ENCODE measurements around the gene ADAMTS6. TPM values are rescaled to one million over a fixed set of nuclear protein-coding genes. Genes with fewer than 3 reads are reported as not detected.

Gene ADAMTS6
- total and polyA plus RNA-seq, 4 experiments from 2014 or later = 0.14 to 1.8 (median 0.89) TPM; not detected in 1

DNA sequence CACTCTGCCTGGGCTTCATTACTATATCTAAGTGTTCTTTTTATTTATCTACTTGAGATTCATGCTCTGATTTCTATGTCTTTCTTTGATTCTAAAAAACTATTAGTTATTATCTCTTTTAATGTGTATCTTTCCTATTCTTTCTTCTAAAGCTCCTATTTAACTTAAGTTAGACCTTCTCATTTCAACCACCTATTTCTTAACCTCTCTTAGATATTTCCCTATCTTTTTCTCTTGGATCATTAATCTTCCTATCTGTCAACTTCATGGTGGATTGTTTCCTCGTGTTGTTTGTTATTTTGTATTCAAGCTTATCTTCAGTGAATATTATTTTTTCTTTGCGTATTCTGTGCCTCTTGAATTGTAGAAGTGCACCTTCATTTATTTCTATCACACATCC, 202.1 kb downstream of the ADAMTS6 start:
- CTCF ChIA-PET (ENCODE audit: partially characterized antibody) = no interaction called here
- Mint-ChIP-seq H3K4me1 (no peaks in the 10 kb centered on the region), H3K36me3 (no peaks in the 10 kb centered on the region), H3K27ac (no peak overlapping the region), H3K9me3 (peaks cover 0 to 2% (median 0%) of the 10 kb centered on the region in 8 donors), H3K27me3 (peaks cover 0 to 1% of the 10 kb centered on the region in 2 donors), H3K4me3 (no peak overlapping the region)
- DNase-seq = no peak
- POLR2A ChIA-PET (ENCODE audit: partially characterized antibody) = no interaction called here
- Histone ChIP-seq H3K4me1 (ENCODE audit: insufficient read depth, low read length) (no peaks in the 10 kb centered on the region), H3K9me3 (ENCODE audit: control insufficient read depth in 1 of 2, low read length in 2 of 2) (no peaks in the 10 kb centered on the region), H3K27me3 (ENCODE audit: insufficient read depth, low read length) (no peaks in the 10 kb centered on the region), H3K27ac (ENCODE audit: low read depth, low read length) (no peak overlapping the region), H3K4me3 (ENCODE audit: low read length in 2 of 2) (no peak overlapping the region), H3K36me3 (ENCODE audit: insufficient read depth, low read length) (no peaks in the 10 kb centered on the region)
- intact Hi-C loops (cut with micrococcal nuclease) = no loop called here

DNA sequence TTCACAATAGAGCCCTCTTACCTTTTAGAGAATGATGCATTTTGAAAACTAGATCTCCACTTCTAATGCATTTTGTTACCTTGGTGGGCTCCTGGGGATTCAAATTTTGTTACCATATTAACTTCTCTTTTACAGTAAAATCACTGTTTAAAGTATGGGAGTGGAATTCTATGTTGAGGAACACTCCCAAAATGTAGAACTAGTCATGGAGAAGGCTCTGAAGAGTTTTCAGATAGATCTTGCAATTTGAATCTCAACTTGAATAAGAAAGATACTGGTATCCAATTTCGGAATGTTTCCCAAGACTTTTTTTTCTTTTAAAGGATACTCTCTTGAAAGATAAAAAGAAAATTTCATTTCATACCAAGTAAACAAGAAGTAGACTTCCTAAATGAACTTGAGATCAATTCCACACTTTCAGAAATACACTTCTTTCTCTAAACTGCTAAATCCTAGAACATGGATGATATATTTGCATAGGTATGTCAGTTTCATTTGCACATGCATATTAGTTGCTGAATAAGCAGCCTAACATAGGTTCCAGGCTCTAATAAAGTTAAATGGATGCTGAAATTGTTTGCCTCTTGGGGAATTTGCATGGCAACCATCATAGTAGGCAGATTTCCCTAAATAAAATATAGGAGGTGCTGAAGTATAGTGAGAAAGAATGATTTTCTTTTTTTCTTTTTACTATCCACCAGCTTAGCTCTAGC, 205.4 kb downstream of the ADAMTS6 start:
- no peaks in the 10 kb centered on the region for H3K4me1 ChIP-seq (ENCODE audit: insufficient read depth, low read length)
- H3K27me3 ChIP-seq (ENCODE audit: insufficient read depth, low read length) = no peaks in the 10 kb centered on the region
- POLR2A ChIA-PET (ENCODE audit: partially characterized antibody) = no interaction called here
- Mint-ChIP-seq H3K4me1 (no peaks in the 10 kb centered on the region), H3K27ac (no peak overlapping the region), H3K27me3 (peaks cover 0 to 1% of the 10 kb centered on the region in 2 donors), H3K36me3 (no peaks in the 10 kb centered on the region), H3K4me3 (no peak overlapping the region), H3K9me3 (peaks cover 0 to 2% (median 0%) of the 10 kb centered on the region in 8 donors)
- H3K4me3 ChIP-seq (ENCODE audit: low read length in 2 of 2) = no peak overlapping the region
- no peaks in the 10 kb centered on the region for H3K36me3 ChIP-seq (ENCODE audit: insufficient read depth, low read length)
- DNase-seq = no peak
- no peak overlapping the region for H3K27ac ChIP-seq (ENCODE audit: low read depth, low read length)
- H3K9me3 ChIP-seq (ENCODE audit: control insufficient read depth in 1 of 2, low read length in 2 of 2) = no peaks in the 10 kb centered on the region
- CTCF ChIA-PET (ENCODE audit: partially characterized antibody) = no interaction called here
- intact Hi-C loops (cut with micrococcal nuclease) = no loop called here

DNA sequence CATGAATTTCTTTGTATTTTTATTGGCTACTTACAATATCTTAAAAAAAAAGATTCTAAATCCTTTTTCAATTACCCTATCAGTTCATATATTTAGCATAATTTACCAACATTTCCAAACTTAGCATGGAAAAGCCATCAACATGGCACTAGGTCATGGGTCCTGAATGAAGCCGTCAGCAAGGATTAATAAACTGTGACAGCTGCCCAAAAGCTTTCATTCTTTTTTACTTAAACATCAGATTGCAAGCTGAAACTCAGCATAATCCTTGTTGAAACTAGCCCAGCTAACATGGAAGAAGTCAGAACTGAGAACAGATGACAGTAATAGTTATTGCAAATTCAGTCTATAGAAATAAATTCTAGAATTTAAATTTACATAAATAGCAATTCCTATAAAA, 209.8 kb downstream of the ADAMTS6 start:
- no peak for DNase-seq
- no peaks in the 10 kb centered on the region for H3K27me3 ChIP-seq (ENCODE audit: insufficient read depth, low read length)
- no peaks in the 10 kb centered on the region for H3K4me1 ChIP-seq (ENCODE audit: insufficient read depth, low read length)
- H3K4me3 Mint-ChIP-seq = no peak overlapping the region
- H3K4me1 Mint-ChIP-seq = no peaks in the 10 kb centered on the region
- intact Hi-C loops (cut with micrococcal nuclease) = no loop called here
- ChIA-PET POLR2A (ENCODE audit: partially characterized antibody) (no interaction called here), CTCF (ENCODE audit: partially characterized antibody) (no interaction called here)
- no peak overlapping the region for H3K27ac ChIP-seq (ENCODE audit: low read depth, low read length)
- H3K27me3 Mint-ChIP-seq = no peaks in the 10 kb centered on the region
- no peak overlapping the region for H3K27ac Mint-ChIP-seq
- H3K9me3 ChIP-seq (ENCODE audit: control insufficient read depth in 1 of 2, low read length in 2 of 2) = no peaks in the 10 kb centered on the region
- no peak overlapping the region for H3K4me3 ChIP-seq (ENCODE audit: low read length in 2 of 2)
- no peaks in the 10 kb centered on the region for H3K9me3 Mint-ChIP-seq
- no peaks in the 10 kb centered on the region for H3K36me3 Mint-ChIP-seq
- no peaks in the 10 kb centered on the region for H3K36me3 ChIP-seq (ENCODE audit: insufficient read depth, low read length)

DNA sequence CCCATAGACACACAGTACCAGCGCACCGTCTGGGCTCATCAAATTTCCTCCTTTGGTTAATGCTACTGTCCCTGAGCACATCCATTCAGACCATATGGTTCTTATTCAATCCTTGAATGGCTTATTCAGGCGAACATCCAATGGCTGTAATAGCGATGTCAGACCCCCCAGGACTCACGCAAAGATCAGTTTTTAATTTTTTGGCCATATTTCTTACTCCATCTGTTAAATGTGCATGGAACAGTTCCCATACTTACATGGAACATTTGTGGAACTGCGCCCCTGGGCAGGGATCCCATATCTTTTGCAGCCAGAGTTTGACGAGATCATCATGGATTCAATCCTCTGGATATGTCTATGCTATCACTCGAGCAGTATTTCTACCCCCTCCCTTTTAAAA, 213.2 kb downstream of the ADAMTS6 start:
- no peak overlapping the region for H3K27ac Mint-ChIP-seq

DNA sequence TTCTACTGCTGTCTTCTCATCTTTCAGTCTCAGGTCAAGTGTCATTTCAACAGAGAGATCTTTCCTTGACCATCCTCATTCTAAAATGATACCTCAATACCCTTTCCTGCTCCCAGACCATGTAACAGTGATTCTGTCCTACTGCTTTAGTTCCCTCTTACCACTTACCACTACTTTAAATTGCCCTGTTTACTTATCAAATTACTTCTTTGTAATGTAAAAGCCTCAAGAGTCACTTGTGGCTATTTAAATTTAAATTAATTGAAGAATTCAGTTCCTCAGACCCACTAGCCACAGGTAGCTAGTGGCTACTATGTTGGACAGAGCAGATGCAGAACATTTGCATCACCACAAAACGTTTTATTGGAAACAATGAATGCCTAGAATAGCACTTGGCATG, 217.3 kb downstream of the ADAMTS6 start:
- Histone ChIP-seq H3K27me3 (ENCODE audit: insufficient read depth, low read length) (no peaks in the 10 kb centered on the region), H3K9me3 (ENCODE audit: control insufficient read depth in 1 of 2, low read length in 2 of 2) (no peaks in the 10 kb centered on the region), H3K36me3 (ENCODE audit: insufficient read depth, low read length) (no peaks in the 10 kb centered on the region), H3K4me3 (ENCODE audit: low read length in 2 of 2) (no peak overlapping the region), H3K4me1 (ENCODE audit: insufficient read depth, low read length) (no peaks in the 10 kb centered on the region), H3K27ac (ENCODE audit: low read depth, low read length) (no peak overlapping the region)
- no peaks in the 10 kb centered on the region for H3K9me3 Mint-ChIP-seq
- H3K36me3 Mint-ChIP-seq = no peaks in the 10 kb centered on the region
- intact Hi-C loops (cut with micrococcal nuclease) = no loop called here
- CTCF ChIA-PET (ENCODE audit: partially characterized antibody) = no interaction called here
- H3K4me3 Mint-ChIP-seq = no peak overlapping the region
- POLR2A ChIA-PET (ENCODE audit: partially characterized antibody) = no interaction called here
- no peaks in the 10 kb centered on the region for H3K4me1 Mint-ChIP-seq
- peaks cover 0 to 3% of the 10 kb centered on the region in 2 donors for H3K27me3 Mint-ChIP-seq
- no peak overlapping the region for H3K27ac Mint-ChIP-seq
- no peak for DNase-seq

More for the DNA sequence above, 213.2 kb downstream of the ADAMTS6 start:
- DNase-seq = no peak
- intact Hi-C loops (cut with micrococcal nuclease) = no loop called here
- Histone ChIP-seq H3K27ac (ENCODE audit: low read depth, low read length) (no peak overlapping the region), H3K36me3 (ENCODE audit: insufficient read depth, low read length) (no peaks in the 10 kb centered on the region), H3K4me3 (ENCODE audit: low read length in 2 of 2) (no peak overlapping the region), H3K27me3 (ENCODE audit: insufficient read depth, low read length) (no peaks in the 10 kb centered on the region), H3K9me3 (ENCODE audit: control insufficient read depth in 1 of 2, low read length in 2 of 2) (no peaks in the 10 kb centered on the region), H3K4me1 (ENCODE audit: insufficient read depth, low read length) (no peaks in the 10 kb centered on the region)
- Mint-ChIP-seq H3K27me3 (no peaks in the 10 kb centered on the region), H3K4me1 (no peaks in the 10 kb centered on the region), H3K36me3 (no peaks in the 10 kb centered on the region), H3K9me3 (no peaks in the 10 kb centered on the region), H3K4me3 (no peak overlapping the region)
- ChIA-PET CTCF (ENCODE audit: partially characterized antibody) (no interaction called here), POLR2A (ENCODE audit: partially characterized antibody) (no interaction called here)

DNA sequence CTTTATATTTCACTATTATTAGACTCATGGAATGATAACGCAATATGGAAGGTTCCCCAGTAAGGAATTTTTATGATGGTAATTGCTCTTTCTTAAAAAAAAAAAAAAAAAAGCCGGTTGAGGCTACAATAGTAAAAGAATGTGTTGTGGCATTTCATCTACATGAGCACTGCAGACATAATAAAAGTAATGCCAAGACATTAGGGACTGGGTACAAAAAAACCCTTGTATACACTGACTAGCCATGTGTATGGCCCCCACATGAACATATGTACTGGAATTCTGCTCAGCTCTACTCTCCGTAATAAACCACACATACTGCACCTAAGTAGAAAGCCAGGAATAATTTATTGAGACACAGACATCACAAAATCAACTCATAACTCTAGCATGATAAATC, 218.4 kb downstream of the ADAMTS6 start:
- H3K4me3 ChIP-seq (ENCODE audit: low read length in 2 of 2) = no peak overlapping the region
- Mint-ChIP-seq H3K27me3 (peaks cover 0 to 4% of the 10 kb centered on the region in 2 donors), H3K9me3 (no peaks in the 10 kb centered on the region), H3K4me3 (no peak overlapping the region), H3K36me3 (no peaks in the 10 kb centered on the region), H3K27ac (no peak overlapping the region), H3K4me1 (no peaks in the 10 kb centered on the region)
- H3K9me3 ChIP-seq (ENCODE audit: control insufficient read depth in 1 of 2, low read length in 2 of 2) = no peaks in the 10 kb centered on the region
- intact Hi-C loops (cut with micrococcal nuclease) = no loop called here
- POLR2A ChIA-PET (ENCODE audit: partially characterized antibody) = no interaction called here
- H3K27me3 ChIP-seq (ENCODE audit: insufficient read depth, low read length) = no peaks in the 10 kb centered on the region
- no peaks in the 10 kb centered on the region for H3K36me3 ChIP-seq (ENCODE audit: insufficient read depth, low read length)
- no peaks in the 10 kb centered on the region for H3K4me1 ChIP-seq (ENCODE audit: insufficient read depth, low read length)
- DNase-seq = no peak
- CTCF ChIA-PET (ENCODE audit: partially characterized antibody) = no interaction called here
- no peak overlapping the region for H3K27ac ChIP-seq (ENCODE audit: low read depth, low read length)

DNA sequence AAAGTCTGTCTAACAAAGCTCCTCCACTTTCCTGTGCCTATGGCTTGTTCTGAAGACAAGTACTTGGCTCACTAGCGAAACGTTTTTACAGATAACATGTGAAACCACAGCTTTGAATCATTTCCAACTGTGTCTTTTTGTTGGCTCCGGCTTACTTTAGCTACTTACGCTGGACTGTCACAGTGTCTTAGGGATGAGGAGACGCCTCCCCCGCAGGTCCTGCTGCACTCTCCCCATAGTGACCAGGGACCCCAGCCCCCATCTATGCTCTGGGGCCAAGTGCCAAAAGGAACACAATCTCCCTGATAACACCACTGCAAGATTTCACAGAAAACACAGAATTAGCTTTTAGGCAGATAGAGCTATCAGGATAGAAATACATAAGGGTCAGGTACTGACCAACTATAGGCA, 219.1 kb downstream of the ADAMTS6 start:
- Histone ChIP-seq H3K36me3 (ENCODE audit: insufficient read depth, low read length) (no peaks in the 10 kb centered on the region), H3K27me3 (ENCODE audit: insufficient read depth, low read length) (no peaks in the 10 kb centered on the region), H3K4me1 (ENCODE audit: insufficient read depth, low read length) (no peaks in the 10 kb centered on the region), H3K9me3 (ENCODE audit: control insufficient read depth in 1 of 2, low read length in 2 of 2) (no peaks in the 10 kb centered on the region), H3K4me3 (ENCODE audit: low read length in 2 of 2) (no peak overlapping the region), H3K27ac (ENCODE audit: low read depth, low read length) (no peak overlapping the region)
- no peaks in the 10 kb centered on the region for H3K9me3 Mint-ChIP-seq
- peaks cover 0 to 4% of the 10 kb centered on the region in 2 donors for H3K27me3 Mint-ChIP-seq
- intact Hi-C loops (cut with micrococcal nuclease) = no loop called here
- no peaks in the 10 kb centered on the region for H3K4me1 Mint-ChIP-seq
- DNase-seq = no peak
- CTCF ChIA-PET (ENCODE audit: partially characterized antibody) = no interaction called here
- POLR2A ChIA-PET (ENCODE audit: partially characterized antibody) = no interaction called here
- no peak overlapping the region for H3K27ac Mint-ChIP-seq
- H3K36me3 Mint-ChIP-seq = no peaks in the 10 kb centered on the region
- H3K4me3 Mint-ChIP-seq = no peak overlapping the region

DNA sequence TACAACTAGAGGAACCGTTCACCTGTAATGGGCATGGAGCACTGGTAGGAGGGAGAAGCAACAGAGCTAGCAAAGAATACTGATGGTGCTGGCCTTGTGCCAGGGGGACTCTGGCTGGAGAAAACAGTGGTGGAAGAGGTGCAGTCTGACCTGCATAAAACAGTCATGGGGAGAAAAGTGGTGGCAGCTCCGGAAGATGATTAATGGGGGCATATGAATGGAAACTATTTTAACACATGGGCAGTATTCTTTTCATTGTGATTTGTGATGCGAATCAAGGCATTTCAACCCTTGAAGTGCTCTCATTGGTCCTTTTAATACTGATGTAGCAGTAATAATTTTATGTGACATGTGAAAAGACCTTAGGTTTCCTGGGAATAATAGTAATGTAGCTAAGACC, 219.6 kb downstream of the ADAMTS6 start:
- Mint-ChIP-seq H3K27me3 (peaks cover 0 to 6% of the 10 kb centered on the region in 2 donors), H3K36me3 (no peaks in the 10 kb centered on the region), H3K9me3 (no peaks in the 10 kb centered on the region), H3K4me1 (no peaks in the 10 kb centered on the region), H3K27ac (no peak overlapping the region), H3K4me3 (no peak overlapping the region)
- Histone ChIP-seq H3K4me3 (ENCODE audit: low read length in 2 of 2) (no peak overlapping the region), H3K27ac (ENCODE audit: low read depth, low read length) (no peak overlapping the region), H3K4me1 (ENCODE audit: insufficient read depth, low read length) (no peaks in the 10 kb centered on the region), H3K27me3 (ENCODE audit: insufficient read depth, low read length) (no peaks in the 10 kb centered on the region), H3K9me3 (ENCODE audit: control insufficient read depth in 1 of 2, low read length in 2 of 2) (no peaks in the 10 kb centered on the region), H3K36me3 (ENCODE audit: insufficient read depth, low read length) (no peaks in the 10 kb centered on the region)
- DNase-seq = no peak
- ChIA-PET CTCF (ENCODE audit: partially characterized antibody) (no interaction called here), POLR2A (ENCODE audit: partially characterized antibody) (no interaction called here)
- intact Hi-C loops (cut with micrococcal nuclease) = no loop called here

Measured in CD4-positive, alpha-beta memory T cell (primary cell).